HT-29 (cell line): ENCODE data around the gene GPR84. TPM values are rescaled to one million over a fixed set of nuclear protein-coding genes. Genes with fewer than 3 reads are reported as not detected.
"Not testable (repeated sequence)": the region's sequence is repeated elsewhere in the genome, so short reads cannot be mapped to it uniquely, and the experiment has no call there.

ENCODE experiments used
- DNase-seq: peaks from one replicate; pipeline ENCODE4 v3.0.0-alpha.2; 2015; ENCODE audit warnings: low spot score
- small RNA-seq: library from RNA; depleted of rRNA; stranded (forward); fragments of <200 nt; gene quantifications from one replicate; pipeline ENCODE3, GENCODE V24; 2014
- total RNA-seq: library from RNA; depleted of rRNA; stranded (reverse); fragments of >200 nt; shearing (Covaris generic); gene quantifications from 2 replicates; pipeline ENCODE4 v1.2.3, GENCODE V29; 2014; rRNA removed

GPR84 gene
- total RNA-seq, 1 experiment from 2014 or later, result not detected

- DNase-seq, result not testable (repeated sequence)
These were observed 38.7 kb downstream of the GPR84 start for GRCh38 chr12:54325442-54326109.

GRCh38 chr12:54324617-54325441 lies 39.5 kb downstream of the GPR84 start, which contains the start of gene COPZ1:
Gene COPZ1 (plus strand): TSS chr12:54325131. CDS start chr12:54325164, 33 bp downstream.
- peak; percentile 98 for DNase-seq

- DNase-seq, result no peak
These were observed 42.9 kb downstream of the GPR84 start for GRCh38 chr12:54321363-54321762.

Small RNA genes within 50 kb of the gene (small RNA-seq; reads per million reads assigned to genes)
- gene MIR148B (12.7 reads per million, percentile 90 among the genes with 10 or more reads in this experiment), gene RN7SL744P (not detected), gene RNU6-950P (not detected)

Other genes starting within 250 kb of the GPR84 start
- gene SMUG1, start 175.5 kb downstream of the GPR84 start, total RNA-seq, result 87.8 and 106 TPM in 2 replicates
- gene CBX5, start 84.4 kb downstream of the GPR84 start, total RNA-seq, result 16.7 and 18.3 TPM in 2 replicates
- 283 and 287 TPM in 2 replicates for gene HNRNPA1, start 83.8 kb downstream of the GPR84 start, total RNA-seq
- 0.20 TPM in 1 of 2 replicates, not detected in the other for gene NFE2, start 63.5 kb downstream of the GPR84 start, total RNA-seq
- gene COPZ1, start 39.4 kb downstream of the GPR84 start, total RNA-seq, result 83.7 and 89.9 TPM in 2 replicates
- 0.10 and 1.3 TPM in 2 replicates for gene ZNF385A, start 20.2 kb upstream of the GPR84 start, total RNA-seq
- gene ITGA5, start 54.8 kb upstream of the GPR84 start, total RNA-seq, result not detected in 2 replicates
- gene GTSF1, start 109.1 kb upstream of the GPR84 start, total RNA-seq, result not detected in 2 replicates
- not detected in 2 replicates for gene NCKAP1L, start 133.3 kb upstream of the GPR84 start, total RNA-seq
- gene PDE1B, start 185.1 kb upstream of the GPR84 start, total RNA-seq, result not detected in 2 replicates
- gene PPP1R1A, start 224.2 kb upstream of the GPR84 start, total RNA-seq, result not detected in 2 replicates